NCI-H524 treated with DMSO at 0.1 percent for 48 hours (cell line): Measurements from ENCODE around the gene ZNF143.

Experiments
- DNase-seq: peaks from one replicate; lab custom pipeline; 2025; lab: John Stamatoyannopoulos, UW

The ZNF143 gene

DNA sequence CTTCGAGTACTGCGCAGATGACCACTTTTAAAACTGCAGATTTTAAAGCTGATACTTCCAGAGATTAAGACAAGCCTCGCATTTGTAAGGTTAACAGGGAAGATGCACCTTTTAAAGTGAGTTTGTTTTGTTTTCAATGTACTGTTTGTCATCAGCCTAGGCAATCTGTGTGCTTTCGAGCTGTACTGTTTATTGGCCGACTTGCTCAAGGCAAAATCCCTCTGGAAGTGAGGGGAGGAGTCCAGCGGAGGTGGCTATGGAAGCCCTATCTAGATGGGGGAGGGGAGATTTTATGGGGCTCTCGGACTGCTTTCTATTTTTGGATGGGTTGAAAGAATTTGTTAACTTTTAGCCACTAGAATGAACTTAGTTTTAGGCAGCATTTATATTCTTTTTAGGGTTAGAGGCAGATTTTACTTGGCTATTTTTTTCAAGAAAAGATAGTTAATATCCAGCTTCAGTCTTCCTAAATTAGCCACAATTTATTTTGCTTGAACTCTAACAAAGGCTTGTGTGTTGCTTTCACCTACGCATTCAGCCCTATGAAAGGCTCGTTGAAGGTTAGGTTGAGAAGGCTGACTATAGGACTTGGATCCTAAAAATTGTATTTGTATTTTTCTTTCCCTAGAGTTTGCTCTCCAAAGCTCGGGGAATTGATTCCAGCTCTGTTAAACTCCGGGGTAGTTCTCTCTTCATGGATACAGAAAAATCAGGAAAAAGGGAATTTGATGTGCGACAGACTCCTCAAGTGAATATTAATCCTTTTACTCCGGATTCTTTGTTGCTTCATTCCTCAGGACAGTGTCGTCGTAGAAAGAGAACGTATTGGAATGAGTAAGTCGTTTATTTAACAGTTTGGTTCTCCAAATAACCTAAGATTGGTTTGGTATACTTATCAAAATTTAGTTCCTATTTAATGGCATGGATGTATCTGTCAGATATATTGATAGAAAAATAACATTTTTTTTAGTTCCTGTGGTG is 114.7 kb downstream of the ZNF143 start:
- DNase-seq, result peak; percentile 12

DNA sequence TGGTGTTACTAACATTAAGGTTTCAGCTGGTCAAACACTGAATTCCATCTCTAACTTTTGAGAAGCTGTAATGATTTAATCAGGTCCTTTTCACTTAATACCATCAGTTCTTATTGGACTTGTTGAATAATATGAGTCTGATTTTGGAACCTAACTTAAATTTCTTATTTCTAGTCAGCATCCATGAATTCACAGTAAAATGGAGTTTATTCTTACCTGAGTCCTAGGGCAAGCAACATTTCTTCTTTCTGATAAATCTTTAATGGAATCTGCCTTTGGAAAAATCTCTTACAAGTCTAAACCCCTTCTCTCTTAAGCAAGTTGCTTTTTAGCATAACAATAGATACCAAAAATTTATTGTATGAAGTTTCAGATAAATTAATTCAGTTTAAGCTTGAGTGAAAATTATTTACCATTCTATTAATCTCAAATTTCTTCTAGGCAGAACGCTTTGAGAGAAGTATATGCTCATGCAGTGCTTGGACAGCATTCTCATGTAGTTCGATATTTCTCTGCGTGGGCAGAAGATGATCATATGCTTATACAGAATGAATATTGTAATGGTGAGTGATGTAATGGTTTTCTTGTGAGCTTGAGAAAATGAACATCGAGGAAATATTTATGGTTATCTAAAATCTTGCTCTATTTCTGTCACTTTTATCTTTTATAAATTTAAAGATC is 116.0 kb downstream of the ZNF143 start:
- DNase-seq, result no peak

DNA sequence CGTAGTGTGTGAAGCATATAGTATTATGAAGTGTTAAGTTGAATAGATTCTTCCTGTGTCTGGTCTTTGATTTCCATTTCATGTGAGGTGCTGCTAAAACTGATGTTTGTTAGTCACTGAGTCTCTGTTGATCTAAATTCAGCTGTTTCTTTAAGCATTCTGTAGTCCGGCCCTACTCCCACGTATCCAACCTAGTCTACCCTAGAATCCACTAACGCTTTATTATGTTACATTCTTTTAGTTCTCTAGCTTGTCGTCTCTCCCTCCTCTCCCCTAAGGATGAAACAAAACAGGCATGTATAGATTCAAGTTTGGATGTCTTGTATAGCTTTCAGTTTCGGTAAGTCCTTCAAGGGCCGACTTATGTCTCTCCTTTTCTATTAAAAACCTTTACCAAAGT is 116.7 kb downstream of the ZNF143 start:
- DNase-seq, result no peak
